Osteocyte (in vitro differentiated cells): Measurements from ENCODE around the gene TLE5. TPM values are rescaled to one million over a fixed set of nuclear protein-coding genes. Genes with fewer than 3 reads are reported as not detected.
A peak's percentile ranks its signal among the peaks of the same experiment; 100 is the strongest.

Experiments
- DNase-seq: peaks from one replicate; pipeline ENCODE4 v3.0.0; 2021; ENCODE audit warnings: mixed read lengths; ENCODE audit not compliant: unreplicated experiment; ENCODE audit errors: extremely low spot score
- H3K27ac Mint-ChIP-seq: one replicate; pipeline ENCODE4 v1.8.0; 2021; ENCODE audit warnings: mild to moderate bottlenecking, mixed read lengths; ENCODE audit not compliant: unreplicated experiment
- H3K27me3 Mint-ChIP-seq: one replicate; pipeline ENCODE4 v1.8.0; 2021; ENCODE audit warnings: mixed read lengths; ENCODE audit not compliant: unreplicated experiment
- H3K36me3 Mint-ChIP-seq: one replicate; pipeline ENCODE4 v1.8.0; 2021; ENCODE audit warnings: mixed read lengths; ENCODE audit not compliant: unreplicated experiment
- H3K4me1 Mint-ChIP-seq: one replicate; pipeline ENCODE4 v1.8.0; 2021; ENCODE audit warnings: mixed read lengths; ENCODE audit not compliant: unreplicated experiment
- H3K4me3 Mint-ChIP-seq: one replicate; pipeline ENCODE4 v1.8.0; 2021; ENCODE audit warnings: mild to moderate bottlenecking, moderate library complexity, mixed read lengths; ENCODE audit not compliant: unreplicated experiment
- H3K9me3 Mint-ChIP-seq: one replicate; pipeline ENCODE4 v1.8.0; 2021; ENCODE audit warnings: mixed read lengths; ENCODE audit not compliant: unreplicated experiment
- CTCF ChIP-seq: fragments of 200-600 bp; sonication (generic); IDR thresholded peaks from 2 replicates; pipeline ENCODE4 v1.5.0; 2021; ENCODE audit warnings: antibody characterized with exemption, mild to moderate bottlenecking, moderate library complexity
- total RNA-seq: library from RNA; stranded (reverse); gene quantifications from 2 replicates; pipeline ENCODE4 v1.2.1, GENCODE V29; 2021

Gene TLE5
- total RNA-seq, 1 donor from 2014 or later, result 366 TPM

- peaks cover 53% of the 10 kb centered on the region for H3K27me3 Mint-ChIP-seq
Observed at GRCh38 chr19:3029065-3029923, 33.0 kb downstream of the TLE5 start, which contains the start of gene TLE2. Gene TLE2, minus strand, starts transcription at chr19:3029280. Its CDS starts 376 bp downstream, at chr19:3028904.

GRCh38 chr19:3028305-3029064 lies 33.8 kb downstream of the TLE5 start:
- Mint-ChIP-seq H3K4me1 (peaks cover 7% of the 10 kb centered on the region), H3K27ac (no peak overlapping the region), H3K4me3 (peak overlapping the region; percentile 70), H3K27me3 (peaks cover 53% of the 10 kb centered on the region), H3K9me3 (no peaks in the 10 kb centered on the region), H3K36me3 (peaks cover under 1% of the 10 kb centered on the region)
- DNase-seq, result no peak
- no peak for TF ChIP-seq CTCF

More at GRCh38 chr19:3029065-3029923, 33.0 kb downstream of the TLE5 start, which contains the start of gene TLE2:
- no peak for TF ChIP-seq CTCF
- Mint-ChIP-seq H3K4me1 (peaks cover 9% of the 10 kb centered on the region), H3K9me3 (no peaks in the 10 kb centered on the region), H3K27ac (no peak within 1 kb of the TSS), H3K4me3 (peak within 1 kb of the TSS; percentile 70), H3K36me3 (peaks cover 2% of the 10 kb centered on the region)
- DNase-seq, result no peak

GRCh38 chr19:3027981-3028304 lies 34.4 kb downstream of the TLE5 start:
- no peaks in the 10 kb centered on the region for H3K36me3 Mint-ChIP-seq
- peak overlapping the region; percentile 70 for H3K4me3 Mint-ChIP-seq
- H3K27ac Mint-ChIP-seq, result no peak overlapping the region
- peaks cover 55% of the 10 kb centered on the region for H3K27me3 Mint-ChIP-seq
- no peak for DNase-seq
- no peak for TF ChIP-seq CTCF
- H3K9me3 Mint-ChIP-seq, result no peaks in the 10 kb centered on the region
- H3K4me1 Mint-ChIP-seq, result peaks cover 7% of the 10 kb centered on the region

- H3K9me3 Mint-ChIP-seq, result no peaks in the 10 kb centered on the region
- DNase-seq, result no peak
- H3K4me3 Mint-ChIP-seq, result no peak overlapping the region
- H3K27me3 Mint-ChIP-seq, result peaks cover 49% of the 10 kb centered on the region
- TF ChIP-seq CTCF, result no peak
- peaks cover 7% of the 10 kb centered on the region for H3K4me1 Mint-ChIP-seq
- no peaks in the 10 kb centered on the region for H3K36me3 Mint-ChIP-seq
- H3K27ac Mint-ChIP-seq, result no peak overlapping the region
Observed at GRCh38 chr19:3027292-3027691, 35.0 kb downstream of the TLE5 start.

- TF ChIP-seq CTCF, result no peak
- Mint-ChIP-seq H3K27me3 (peaks cover 48% of the 10 kb centered on the region), H3K36me3 (no peaks in the 10 kb centered on the region), H3K27ac (no peak overlapping the region), H3K4me3 (no peak overlapping the region), H3K9me3 (no peaks in the 10 kb centered on the region), H3K4me1 (peaks cover 7% of the 10 kb centered on the region)
- no peak for DNase-seq
Observed at GRCh38 chr19:3026768-3027167, 35.5 kb downstream of the TLE5 start.
